Activated CD8-positive, alpha-beta memory T cell treated with anti-CD3 and anti-CD28 coated beads, Interleukin-2, amount 50 U/mL, for 24 hours (primary cell): ENCODE data around the gene TMPRSS5.

Experiments used
- DNase-seq: peaks from one replicate; pipeline ENCODE4 v3.0.0-alpha.2; 2020; ENCODE audit errors: extremely low read depth

TMPRSS5 gene

GRCh38 chr11:113670149-113670830 lies 35.8 kb downstream of the TMPRSS5 start:
- DNase-seq, result no peak

- DNase-seq, result no peak
Measured at GRCh38 chr11:113668255-113668654, 37.9 kb downstream of the TMPRSS5 start.

- no peak for DNase-seq
Measured at GRCh38 chr11:113667801-113668200, 38.3 kb downstream of the TMPRSS5 start.

- no peak for DNase-seq
Measured at GRCh38 chr11:113666584-113666983, 39.5 kb downstream of the TMPRSS5 start.

GRCh38 chr11:113664981-113665710 lies 41.0 kb downstream of the TMPRSS5 start:
- no peak for DNase-seq

- no peak for DNase-seq
Measured at GRCh38 chr11:113664069-113664980, 41.8 kb downstream of the TMPRSS5 start.

GRCh38 chr11:113663567-113663966 lies 42.5 kb downstream of the TMPRSS5 start:
- DNase-seq, result no peak

GRCh38 chr11:113655771-113656170 lies 50.3 kb downstream of the TMPRSS5 start:
- no peak for DNase-seq

GRCh38 chr11:113651023-113651422 lies 55.1 kb downstream of the TMPRSS5 start:
- DNase-seq, result no peak

- DNase-seq, result no peak
Measured at GRCh38 chr11:113649311-113649710, 56.8 kb downstream of the TMPRSS5 start.

GRCh38 chr11:113647856-113648255 lies 58.3 kb downstream of the TMPRSS5 start:
- no peak for DNase-seq

- no peak for DNase-seq
Measured at GRCh38 chr11:113647108-113647507, 59.0 kb downstream of the TMPRSS5 start.

GRCh38 chr11:113645593-113646349 lies 60.3 kb downstream of the TMPRSS5 start:
- no peak for DNase-seq

- no peak for DNase-seq
Measured at GRCh38 chr11:113644605-113645004, 61.5 kb downstream of the TMPRSS5 start.

GRCh38 chr11:113643701-113644100 lies 62.4 kb downstream of the TMPRSS5 start:
- DNase-seq, result no peak

GRCh38 chr11:113643006-113643585 lies 63.0 kb downstream of the TMPRSS5 start:
- DNase-seq, result no peak

GRCh38 chr11:113642090-113642489 lies 64.0 kb downstream of the TMPRSS5 start:
- no peak for DNase-seq

GRCh38 chr11:113638376-113638775 lies 67.7 kb downstream of the TMPRSS5 start:
- DNase-seq, result no peak

- DNase-seq, result no peak
Measured at GRCh38 chr11:113637636-113638035, 68.5 kb downstream of the TMPRSS5 start.
